ENCODE measurements around the gene SPIN1.

- TF ChIP-seq SUZ12 (IDR thresholded peaks at IDR 0.05; ENCODE audit: extremely low read depth, insufficient read depth, insufficient read length) (no peak), ZNF274 (IDR thresholded peaks at IDR 0.05; ENCODE audit: low read depth, low read length) (no peak)
These were observed 33.1 kb upstream of the SPIN1 start for GRCh38 chr9:88355166-88355565.

Data from NT2/D1 (cell line).